HL-60 (cell line): Measurements from ENCODE around the gene AP3S2.

ENCODE experiments used
- GABPA ChIP-seq: IDR thresholded peaks from 2 replicates; pipeline ENCODE4 v1.6.1; 2012; ENCODE audit warnings: low read depth
- TF ChIP-seq, protein P1 (sequence below): IDR thresholded peaks from one replicate; pipeline ENCODE4 v1.5.1; 2011; ENCODE audit warnings: low read length, control low read depth, inconsistent platforms; ENCODE audit not compliant: insufficient read depth

DNA sequence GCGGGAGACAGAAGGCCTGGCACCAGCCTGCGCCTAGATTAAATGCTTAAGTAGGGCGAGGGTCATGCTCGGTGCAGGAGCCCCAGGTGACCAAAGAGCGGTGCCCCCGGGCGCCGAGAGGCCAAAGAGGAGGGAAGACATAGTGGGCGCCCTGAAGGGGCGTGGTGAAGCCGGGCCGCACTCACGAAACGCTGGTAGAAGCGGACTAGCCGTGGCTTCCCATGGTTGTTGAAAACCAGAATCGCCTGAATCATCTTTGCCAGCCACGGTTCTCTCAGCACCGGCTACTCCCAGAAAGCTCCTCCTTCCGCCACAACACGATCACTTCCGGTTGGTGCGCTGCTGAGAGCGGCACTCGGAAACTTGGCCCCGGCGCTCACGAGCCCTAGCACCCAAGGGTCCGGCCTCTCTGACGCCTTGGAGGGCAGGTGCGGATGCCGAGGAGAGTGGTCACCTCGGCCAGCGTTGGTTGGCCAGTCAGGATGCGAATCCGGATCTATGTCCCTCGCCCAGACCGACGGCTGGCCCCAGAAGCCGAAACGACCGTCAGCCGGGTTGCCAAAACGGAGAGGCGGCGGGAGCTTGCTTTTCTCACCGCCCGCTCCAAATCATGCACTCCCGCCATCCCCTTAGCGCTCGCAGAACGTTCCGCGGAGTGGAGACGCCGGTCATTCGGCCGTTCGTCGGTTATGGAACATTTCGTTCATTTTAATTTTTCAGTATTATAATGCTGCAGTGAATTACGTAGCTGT, at the start of gene AP3S2:
- TF ChIP-seq, protein P1, sequence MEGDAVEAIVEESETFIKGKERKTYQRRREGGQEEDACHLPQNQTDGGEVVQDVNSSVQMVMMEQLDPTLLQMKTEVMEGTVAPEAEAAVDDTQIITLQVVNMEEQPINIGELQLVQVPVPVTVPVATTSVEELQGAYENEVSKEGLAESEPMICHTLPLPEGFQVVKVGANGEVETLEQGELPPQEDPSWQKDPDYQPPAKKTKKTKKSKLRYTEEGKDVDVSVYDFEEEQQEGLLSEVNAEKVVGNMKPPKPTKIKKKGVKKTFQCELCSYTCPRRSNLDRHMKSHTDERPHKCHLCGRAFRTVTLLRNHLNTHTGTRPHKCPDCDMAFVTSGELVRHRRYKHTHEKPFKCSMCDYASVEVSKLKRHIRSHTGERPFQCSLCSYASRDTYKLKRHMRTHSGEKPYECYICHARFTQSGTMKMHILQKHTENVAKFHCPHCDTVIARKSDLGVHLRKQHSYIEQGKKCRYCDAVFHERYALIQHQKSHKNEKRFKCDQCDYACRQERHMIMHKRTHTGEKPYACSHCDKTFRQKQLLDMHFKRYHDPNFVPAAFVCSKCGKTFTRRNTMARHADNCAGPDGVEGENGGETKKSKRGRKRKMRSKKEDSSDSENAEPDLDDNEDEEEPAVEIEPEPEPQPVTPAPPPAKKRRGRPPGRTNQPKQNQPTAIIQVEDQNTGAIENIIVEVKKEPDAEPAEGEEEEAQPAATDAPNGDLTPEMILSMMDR, result no peak
- TF ChIP-seq GABPA, result peak; percentile 98
